Middle frontal gyrus (tissue), 1 donor: ENCODE results near the gene PNPLA7.
"Not testable (repeated sequence)": the region's sequence is repeated elsewhere in the genome, so short reads cannot be mapped to it uniquely, and the experiment has no call there.

Source experiments
- DNase-seq: peaks from one replicate; pipeline ENCODE4 v3.0.0-alpha.2; 2015; ENCODE audit warnings: low spot score; ENCODE audit errors: extremely low spot score

PNPLA7 gene

GRCh38 chr9:137543237-137543963, 6.8 kb downstream of the PNPLA7 start:
- no peak for DNase-seq

- no peak for DNase-seq
Measured at GRCh38 chr9:137542486-137542885, 7.7 kb downstream of the PNPLA7 start.

GRCh38 chr9:137540536-137540935, 9.7 kb downstream of the PNPLA7 start:
- DNase-seq, result no peak

- no peak for DNase-seq
Measured at GRCh38 chr9:137538058-137538457, 12.1 kb downstream of the PNPLA7 start.

GRCh38 chr9:137536594-137537131, 13.5 kb downstream of the PNPLA7 start:
- DNase-seq, result not testable (repeated sequence)

- no peak for DNase-seq
Measured at GRCh38 chr9:137535120-137535428, 15.1 kb downstream of the PNPLA7 start.

GRCh38 chr9:137534256-137535119, 15.7 kb downstream of the PNPLA7 start:
- no peak for DNase-seq

- not testable (repeated sequence) for DNase-seq
Measured at GRCh38 chr9:137532891-137533468, 17.2 kb downstream of the PNPLA7 start.

GRCh38 chr9:137531099-137531765, 19.0 kb downstream of the PNPLA7 start:
- no peak for DNase-seq

- no peak for DNase-seq
Measured at GRCh38 chr9:137530331-137530730, 19.9 kb downstream of the PNPLA7 start.

- DNase-seq, result no peak
Measured at GRCh38 chr9:137524981-137525317, 25.3 kb downstream of the PNPLA7 start.

- no peak for DNase-seq
Measured at GRCh38 chr9:137524161-137524980, 25.8 kb downstream of the PNPLA7 start.

GRCh38 chr9:137522746-137523455, 27.3 kb downstream of the PNPLA7 start:
- no peak for DNase-seq

GRCh38 chr9:137521405-137521985, 28.7 kb downstream of the PNPLA7 start:
- DNase-seq, result no peak

GRCh38 chr9:137520614-137521404, 29.4 kb downstream of the PNPLA7 start:
- DNase-seq, result no peak

- no peak for DNase-seq
Measured at GRCh38 chr9:137519553-137519952, 30.6 kb downstream of the PNPLA7 start.

GRCh38 chr9:137518661-137519459, 31.3 kb downstream of the PNPLA7 start:
- DNase-seq, result not testable (repeated sequence)
